HG03469 (cell line): ENCODE measurements around the gene TNFAIP8L1.
"Not testable (repeated sequence)": the region's sequence is repeated elsewhere in the genome, so short reads cannot be mapped to it uniquely, and the experiment has no call there.

Experiments used
- ATAC-seq: cut with Tn5 transposase; IDR thresholded peaks from one replicate; pipeline ENCODE4 v1.9.1; 2021; ENCODE audit warnings: mild to moderate bottlenecking, moderate library complexity, moderate number of reproducible peaks; ENCODE audit not compliant: unreplicated experiment

Gene TNFAIP8L1

DNA sequence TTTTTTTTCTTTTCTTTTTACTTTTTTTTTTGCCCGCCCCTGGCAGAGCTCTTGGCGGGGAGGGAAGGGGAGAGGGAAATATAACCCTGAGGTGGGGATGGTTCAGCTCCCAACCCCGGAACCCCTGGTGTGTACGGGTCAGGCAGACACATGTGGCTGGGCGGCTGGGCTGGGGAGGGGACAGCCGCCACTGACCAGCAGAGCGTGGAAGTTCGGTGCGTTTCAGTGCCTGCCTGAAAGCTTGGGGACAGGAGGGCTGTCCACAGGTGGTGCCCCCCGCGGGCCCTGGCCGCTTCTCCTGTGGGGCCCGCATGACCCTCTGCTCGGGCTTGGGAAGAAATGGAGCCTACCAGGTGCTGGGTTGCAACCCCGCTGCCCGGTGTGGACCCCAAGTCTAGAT is 36.0 kb downstream of the TNFAIP8L1 start:
- ATAC-seq, result no peak

DNA sequence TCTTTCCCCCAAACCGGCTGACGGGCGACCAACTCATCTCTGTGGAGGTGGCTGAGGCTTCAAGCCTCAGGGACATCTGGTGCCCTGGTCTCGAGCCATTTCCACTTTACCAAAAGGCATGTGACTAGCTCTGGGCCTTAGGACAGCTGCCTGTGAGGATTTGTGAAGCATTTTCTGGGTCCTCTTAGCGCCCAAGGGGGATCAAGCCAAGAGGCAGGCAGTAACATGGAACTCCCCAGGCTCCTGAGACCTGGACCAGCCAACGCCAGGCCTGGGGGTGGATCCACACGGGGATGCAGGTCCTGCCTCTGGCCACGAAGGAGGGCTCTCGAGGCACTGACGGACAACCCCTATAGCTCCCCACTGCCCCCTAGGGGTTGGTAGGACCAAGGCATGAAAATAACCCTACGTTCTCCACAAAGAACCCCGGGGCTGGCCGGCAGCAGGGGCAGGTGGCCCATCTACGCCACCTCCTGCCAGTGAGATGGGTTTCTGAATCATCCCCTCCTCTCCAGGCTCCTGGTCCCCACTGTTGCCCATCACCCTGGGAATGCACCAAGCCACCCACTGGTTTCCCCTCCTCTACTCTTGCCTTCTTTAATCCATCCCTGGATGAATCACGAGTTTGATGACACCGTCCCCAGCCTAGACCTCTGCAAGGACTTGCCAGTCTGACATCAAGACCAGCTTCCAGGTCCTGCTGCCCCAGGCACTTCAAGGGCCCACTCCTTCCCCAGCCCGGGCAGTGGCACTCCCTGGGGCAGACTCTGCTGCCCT is 37.8 kb downstream of the TNFAIP8L1 start:
- no peak for ATAC-seq

DNA sequence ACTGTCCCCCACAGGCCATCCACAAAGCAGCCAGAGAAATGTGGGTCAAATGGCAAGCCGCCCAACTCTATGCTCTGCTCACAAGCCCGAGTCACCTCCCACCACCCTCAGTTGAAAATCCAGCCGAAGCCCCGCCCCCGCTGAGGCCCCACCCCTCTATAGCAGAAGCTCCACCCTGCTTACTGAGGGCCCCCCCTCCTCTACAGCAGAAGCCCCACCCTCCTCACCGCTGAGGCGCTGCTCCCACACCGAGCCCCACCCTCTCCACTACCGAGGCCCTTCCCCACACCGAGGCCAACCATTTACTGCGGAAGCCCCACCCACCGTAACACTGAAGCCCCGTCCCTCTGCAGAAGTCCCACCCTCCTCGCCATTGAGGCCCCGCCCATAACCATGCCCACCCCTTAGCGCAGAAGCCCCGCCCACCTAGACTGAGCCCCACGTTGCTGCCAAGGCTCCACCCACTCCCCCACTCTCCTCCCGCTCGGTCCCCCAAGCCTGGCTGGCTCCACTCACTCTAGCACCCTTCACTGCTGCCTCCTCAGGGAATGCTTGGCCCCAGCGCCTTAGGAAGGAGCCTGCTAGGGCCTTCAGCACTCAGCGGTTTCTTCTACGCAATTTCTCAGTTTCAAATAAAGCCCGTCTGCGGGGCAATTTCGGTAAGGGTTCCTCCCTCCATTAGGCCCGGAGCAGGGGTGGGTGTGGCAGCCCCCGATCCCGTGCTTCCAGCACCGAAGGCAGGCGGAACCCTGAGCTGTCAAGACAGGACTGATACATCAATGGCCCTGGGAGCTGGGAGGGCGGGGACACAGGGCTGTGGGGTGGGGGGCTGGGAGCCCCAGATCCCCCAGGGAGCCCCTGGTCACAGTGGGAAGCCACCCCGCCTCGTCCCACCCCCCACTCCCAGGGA is 39.8 kb downstream of the TNFAIP8L1 start:
- no peak for ATAC-seq

DNA sequence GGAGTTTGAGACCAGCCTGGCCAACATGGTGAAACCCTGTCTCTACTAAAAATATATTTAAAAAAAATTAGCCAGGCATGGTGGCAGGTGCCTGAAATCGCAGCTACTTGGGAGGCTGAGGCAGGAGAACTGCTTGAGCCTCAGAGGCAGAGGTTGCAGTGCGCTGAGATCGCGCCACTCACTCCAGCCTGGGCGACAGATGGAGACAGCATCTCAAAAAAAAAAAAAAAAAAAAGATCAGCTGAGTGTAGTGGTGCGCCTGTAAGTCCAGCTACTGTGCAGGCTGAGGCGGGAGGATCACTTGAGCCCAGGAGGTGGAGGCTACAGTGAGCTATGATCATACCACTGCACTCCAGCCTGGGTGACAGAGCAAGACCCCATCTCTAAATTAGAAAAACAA is 40.7 kb downstream of the TNFAIP8L1 start:
- not testable (repeated sequence) for ATAC-seq

DNA sequence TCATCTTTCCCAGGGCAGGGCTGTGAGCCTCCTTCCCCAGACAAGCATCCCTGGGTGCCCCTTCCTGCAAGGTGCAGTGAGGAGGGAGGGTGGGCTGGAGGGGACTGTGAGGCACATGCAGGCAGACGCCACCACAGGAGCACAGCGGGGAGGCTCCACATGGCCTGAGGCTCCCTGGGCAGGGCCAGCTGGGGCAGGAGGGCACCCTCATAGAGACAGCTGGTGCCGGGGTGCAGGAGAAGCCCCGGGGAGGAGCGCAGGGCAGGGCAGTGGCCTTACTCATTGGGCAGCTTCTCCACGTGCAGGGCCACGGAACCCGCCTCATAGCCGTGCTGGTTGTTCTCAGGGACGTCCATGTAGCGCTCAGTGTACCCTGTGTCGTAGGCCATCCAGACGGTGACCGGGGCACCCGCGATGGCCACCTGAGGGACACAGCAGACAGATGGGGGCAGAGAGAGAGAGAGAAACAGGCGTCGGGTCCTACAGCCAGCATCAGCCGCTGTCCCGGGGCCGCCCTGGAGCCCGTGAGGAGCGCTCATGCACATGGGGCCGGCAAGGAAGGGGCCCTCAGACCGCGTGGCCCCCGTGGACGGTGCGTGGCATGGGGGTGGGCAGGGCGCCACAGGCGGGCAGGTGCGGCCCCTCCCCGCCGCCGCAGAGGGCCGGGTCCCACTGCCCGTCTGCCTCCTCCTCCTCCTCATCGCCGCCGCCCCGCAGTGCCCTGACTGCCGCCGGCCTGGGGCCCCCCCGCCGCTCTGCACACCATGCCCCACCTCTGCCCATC is 43.3 kb downstream of the TNFAIP8L1 start:
- no peak for ATAC-seq

DNA sequence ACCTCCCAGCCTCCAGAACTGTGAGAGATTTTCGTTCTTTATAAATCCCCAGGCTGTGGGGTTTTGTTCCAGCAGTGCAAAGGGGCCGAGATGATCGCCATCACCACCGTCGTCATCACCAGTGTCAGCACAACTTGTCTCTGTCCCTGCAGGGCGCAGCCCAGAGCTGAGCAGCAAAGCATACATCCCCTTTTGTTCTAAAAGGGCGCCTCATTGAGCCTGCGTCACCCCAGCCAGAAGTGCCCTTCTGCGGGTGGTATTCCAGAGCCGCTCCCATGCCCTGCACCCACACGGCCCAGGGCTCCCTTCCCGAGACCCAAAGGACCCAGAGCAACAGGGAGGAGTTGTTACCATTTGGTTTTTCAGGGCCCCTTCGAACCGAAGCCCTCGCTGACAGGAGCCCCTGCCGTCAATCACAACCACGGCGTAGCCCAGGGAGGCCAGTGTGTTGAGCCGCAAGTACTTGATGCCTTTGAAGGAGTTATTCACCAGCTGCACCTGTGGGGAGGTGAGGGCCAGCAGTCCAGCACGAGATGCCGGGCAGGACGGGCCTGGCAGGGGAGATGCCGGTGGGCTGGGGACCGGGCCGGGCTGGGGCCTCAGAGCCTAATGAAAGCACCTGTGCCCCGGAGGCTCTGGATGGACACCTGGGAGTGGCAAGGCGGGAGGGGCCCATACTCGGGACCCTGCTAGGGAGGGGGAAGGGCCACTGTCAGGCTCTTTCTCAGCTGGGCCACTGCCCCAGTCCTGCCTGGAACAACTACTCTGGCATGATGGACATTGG is 45.2 kb downstream of the TNFAIP8L1 start:
- no peak for ATAC-seq

DNA sequence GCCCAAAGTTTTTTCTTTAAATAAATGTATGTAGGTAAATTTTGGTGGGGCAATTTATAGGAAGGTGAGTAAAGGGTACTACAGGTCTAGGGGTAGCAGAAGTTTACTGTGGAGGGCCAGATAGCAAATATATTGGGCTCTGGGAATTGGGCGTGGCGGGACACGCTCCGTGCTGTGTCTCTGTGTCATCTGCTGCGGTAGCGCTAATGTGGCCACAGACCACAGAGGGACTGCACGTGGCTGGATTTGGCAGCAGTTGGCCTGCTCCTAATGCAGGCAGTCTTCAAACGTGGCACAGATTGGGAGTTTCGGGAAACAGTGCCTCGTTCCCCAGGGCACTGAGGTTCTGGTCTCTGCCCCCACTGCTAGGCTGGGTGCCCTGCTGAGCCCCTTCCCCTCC is 47.4 kb downstream of the TNFAIP8L1 start:
- ATAC-seq, result no peak

DNA sequence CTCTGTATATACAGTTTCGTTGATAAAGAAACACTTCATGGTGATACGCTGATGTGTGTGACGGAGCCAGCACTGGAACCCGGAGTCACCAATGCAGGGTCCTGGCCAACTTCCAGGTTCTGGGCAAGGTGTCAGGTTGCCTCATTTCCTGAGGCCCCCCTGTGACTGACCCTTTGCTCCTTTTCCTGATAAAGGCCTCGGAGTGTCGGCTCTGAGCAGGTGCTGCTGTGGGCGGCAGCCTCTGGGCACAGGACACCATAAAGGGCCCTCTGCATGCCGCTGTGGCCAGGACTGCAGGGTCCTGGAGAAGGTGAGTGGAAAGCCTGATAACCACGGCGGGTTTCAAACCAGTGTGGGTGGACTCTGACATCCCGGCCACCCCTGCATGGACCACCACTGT is 48.1 kb downstream of the TNFAIP8L1 start:
- no peak for ATAC-seq

DNA sequence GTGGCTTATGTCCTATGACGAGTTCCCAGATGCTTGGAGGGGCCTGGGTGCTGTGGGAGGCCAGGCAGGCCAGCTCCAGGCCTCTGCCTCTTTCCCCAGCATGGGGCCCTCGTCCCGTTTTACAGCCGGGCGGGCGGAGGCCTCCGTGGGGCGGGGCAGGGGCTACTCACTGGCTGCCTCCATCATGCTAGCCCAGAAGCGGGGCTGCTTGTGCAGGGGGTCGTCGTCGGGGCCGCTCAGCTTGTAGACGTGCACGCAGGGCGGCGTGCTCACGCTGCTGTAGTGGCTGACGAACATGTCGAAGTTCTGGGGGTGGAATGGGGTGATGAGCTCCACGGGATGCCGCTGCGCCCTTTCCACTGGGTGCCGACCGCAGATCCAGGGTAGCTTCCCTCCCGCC is 49.3 kb downstream of the TNFAIP8L1 start:
- ATAC-seq, result no peak

DNA sequence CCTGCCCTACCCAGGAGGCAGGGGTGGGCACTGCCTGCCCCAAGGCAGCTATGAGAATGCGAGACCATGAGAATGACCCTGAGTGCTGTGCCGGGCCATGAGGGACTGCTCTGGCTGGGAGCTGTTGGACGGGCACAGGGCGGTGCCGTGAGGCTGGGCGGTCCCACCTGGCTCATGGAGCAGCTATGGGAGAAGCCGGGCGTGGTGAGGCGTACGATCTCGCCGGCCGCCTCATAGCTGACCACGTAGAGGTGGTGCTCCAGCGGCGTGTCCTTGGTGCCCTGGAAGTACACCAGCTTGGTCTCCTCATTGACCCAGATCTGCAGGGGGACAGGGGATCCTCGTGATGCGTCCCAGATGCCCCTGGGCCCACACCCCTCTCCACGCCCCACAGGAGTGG is 50.1 kb downstream of the TNFAIP8L1 start:
- no peak for ATAC-seq

DNA sequence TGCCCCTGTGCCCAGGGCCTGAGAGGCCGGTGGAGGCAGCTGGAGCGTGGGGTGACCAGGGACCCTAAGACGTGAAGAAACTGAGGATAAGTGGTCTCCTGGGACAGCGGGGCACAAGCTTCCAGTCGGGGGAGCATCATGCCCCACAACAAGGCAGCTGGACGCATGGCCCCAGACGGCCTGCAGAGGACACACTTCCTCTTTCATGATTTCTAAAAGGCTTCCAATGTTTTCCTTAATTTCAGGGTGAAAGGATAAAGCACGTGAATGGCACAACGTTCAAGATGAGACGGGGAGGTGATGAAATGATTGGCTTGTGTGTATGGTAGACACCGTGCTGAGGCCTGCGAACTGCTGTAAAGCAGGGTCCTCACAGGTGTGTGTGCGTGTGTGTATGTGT is 51.0 kb downstream of the TNFAIP8L1 start:
- ATAC-seq, result no peak

DNA sequence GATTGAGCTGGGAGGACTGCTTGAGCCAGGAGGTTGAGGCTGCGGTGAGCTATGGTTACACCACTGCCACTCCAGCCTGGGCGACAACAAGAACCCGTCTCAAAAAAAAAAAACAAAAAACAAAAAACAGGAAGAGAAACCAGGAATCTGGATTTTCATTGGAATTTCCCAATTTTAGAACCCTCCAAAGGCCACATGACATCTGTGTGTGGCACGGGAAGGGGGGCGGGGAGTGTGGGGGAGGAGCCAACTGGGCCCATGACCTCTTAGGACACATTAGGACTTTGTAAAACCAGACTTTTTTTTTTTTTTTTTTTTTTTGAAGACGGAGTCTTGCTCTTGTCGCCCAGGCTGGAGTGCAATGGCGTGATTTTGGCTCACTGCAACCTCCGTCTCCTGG is 52.1 kb downstream of the TNFAIP8L1 start:
- no peak for ATAC-seq

DNA sequence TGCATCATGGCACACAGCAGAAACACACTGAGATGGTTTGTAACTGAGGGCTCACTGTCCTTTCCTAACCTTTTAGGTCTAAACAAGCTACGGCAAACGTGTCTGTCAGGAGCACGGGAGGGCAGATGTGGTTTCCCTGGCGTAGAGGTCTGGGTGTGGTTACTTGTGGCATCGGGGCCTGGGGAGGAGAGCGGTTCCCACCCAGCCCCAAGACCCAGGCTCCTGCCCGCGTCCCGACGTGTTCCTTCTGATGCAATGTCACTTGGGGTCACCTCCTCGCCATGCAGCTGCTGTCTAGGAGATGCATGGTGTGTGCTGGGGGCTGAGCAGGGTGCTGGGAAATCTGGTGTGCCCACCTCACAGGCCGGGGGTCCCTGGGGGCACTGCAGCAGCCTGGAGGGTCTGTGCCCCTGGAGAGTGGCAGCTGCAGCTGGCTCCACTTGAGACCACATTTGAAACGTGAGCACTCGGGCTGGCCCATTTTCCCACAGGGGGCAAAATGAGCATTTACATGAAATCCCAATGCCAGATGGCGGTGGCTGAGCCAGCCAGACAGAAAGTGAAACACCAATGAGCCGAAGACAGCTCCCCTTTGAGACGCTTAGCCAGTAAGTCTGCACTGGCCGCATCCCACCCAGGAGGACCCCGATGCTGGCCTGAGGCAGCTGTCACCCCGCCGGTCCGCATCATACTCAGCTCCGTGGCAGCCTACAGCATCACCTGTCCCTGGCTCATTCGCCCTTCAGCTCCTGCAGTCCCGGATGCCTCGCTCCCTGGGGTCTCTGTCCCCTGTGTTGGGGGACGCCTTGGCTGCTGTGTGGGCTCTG is 53.1 kb downstream of the TNFAIP8L1 start:
- ATAC-seq, result no peak

DNA sequence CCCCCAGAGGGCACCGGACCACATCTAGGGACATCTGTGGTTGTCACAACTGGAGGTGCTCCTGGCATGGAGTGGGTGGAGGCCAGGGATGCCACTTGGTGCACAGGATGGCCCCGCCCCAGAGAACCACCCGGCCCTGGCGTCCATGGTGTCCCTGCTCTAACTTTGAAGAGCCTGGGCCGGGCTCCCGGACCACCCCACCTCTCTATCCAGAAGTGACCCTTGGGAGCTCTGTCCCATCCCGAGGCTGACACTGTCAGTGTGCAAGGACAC is 53.7 kb downstream of the TNFAIP8L1 start:
- ATAC-seq, result no peak

DNA sequence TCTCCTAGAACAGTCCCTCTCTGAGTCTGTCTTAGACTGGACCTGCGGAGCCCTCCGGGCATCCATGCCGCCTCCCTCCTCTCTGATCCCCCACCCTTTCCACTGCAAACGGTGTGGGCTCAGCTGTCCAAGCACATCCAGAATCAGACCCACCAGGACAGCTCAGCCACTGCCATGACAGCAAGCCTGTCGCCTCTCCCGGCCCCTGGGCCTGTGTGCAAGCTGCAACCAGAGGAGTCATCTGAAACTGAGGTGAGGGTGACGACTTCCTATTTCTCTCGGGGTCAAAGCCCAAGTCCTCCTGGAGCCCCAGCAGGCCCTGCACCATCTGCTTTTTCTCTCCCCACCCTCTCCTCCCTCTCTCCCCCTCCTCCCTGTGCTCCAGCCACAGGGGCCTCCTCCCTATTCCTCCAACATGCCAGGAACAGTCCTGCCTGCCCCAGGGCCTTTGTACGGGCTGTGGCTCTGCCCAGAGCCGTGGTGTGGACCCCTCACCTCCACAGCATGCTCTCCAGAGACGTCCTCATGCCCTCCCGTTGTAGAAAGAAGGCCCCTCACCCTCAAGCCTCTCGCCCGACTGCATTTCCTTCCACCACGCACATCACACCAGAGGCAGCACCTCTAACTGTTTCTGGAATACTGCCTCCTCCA is 54.3 kb downstream of the TNFAIP8L1 start:
- no peak for ATAC-seq

DNA sequence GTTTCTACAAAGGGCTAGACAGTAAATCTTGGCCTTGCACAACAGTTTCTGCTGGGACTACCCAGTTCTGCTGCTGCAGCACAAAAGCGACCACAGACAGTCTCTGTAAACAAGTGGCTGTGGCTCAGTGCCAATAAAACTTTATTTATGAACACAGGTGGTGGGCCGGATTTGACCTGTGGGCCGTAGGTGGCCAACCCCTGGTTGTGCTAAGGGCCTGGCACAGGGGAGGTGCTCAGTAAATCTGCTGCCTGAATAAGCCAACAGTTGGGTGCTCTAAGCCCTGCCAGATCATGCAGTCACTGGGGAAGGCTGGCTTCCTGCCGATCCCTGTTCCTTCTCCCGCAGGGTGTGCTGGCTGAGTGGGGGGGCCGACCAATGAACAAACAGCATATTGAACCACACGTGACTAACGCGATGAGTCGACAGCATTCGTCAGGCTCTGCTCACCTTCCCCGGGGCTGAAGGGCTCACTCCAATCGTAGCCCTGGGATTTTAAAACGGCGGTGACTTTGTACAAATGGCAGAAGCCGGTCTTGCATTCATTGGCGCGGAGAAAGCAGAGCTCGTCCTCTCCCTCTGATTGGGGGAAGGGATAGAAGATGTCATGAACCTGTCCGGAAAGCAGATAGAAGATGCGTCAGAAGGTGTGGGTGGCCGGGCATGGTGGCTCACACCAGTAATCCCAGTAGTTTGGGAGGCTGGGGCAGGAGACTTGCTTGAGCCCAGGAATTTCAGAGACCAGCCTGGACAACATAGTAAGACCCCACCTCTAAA is 55.1 kb downstream of the TNFAIP8L1 start:
- no peak for ATAC-seq

DNA sequence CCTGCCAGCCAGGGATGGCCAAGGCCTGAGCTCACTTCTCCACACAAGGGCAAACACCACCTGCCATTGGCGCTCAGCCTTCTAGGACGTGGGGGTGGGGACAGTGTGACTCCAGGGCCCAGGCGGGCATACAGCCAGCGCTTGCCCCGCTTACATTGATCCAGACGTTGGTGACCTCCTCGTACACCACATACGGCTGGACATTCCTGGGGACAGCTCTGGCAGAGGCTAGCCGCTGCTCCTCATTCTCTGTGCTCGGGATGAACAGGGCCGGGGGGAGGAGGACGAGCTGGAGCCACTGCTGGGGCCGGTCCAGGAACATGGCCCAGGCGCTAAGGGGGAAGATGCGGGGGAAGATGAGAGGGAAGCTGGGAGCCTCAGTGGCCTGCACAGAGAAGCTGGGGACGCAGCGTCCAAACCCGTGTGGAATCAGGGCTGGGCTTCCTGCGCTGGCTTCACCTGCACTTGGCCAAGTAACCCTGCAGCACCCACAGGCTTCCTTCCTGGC is 56.0 kb downstream of the TNFAIP8L1 start:
- ATAC-seq, result no peak

DNA sequence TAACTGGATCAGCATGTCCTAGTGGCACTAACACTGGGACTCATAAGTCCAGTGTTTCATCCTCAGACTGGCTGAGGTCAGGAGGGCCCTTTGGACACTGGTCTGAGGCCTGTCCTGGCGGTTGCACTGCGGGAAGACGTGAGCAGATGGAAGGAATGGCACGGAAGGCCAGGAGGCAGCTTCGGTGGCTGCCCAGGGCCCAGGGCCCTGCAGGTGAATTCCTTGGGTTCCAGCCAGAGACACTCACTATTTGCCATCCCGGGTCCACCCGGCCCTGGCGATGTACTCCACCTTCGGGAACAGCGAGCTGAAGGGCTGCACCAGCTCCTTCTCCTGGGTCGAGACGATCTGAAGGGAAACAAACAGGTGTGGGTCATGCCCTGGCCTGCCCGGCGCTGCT is 58.0 kb downstream of the TNFAIP8L1 start:
- no peak for ATAC-seq
